ENCODE data around the gene KMT2C. TPM values are rescaled to one million over a fixed set of nuclear protein-coding genes. Genes with fewer than 3 reads are reported as not detected.

The KMT2C gene
- total RNA-seq, 4 donors from 2014 or later: 77.4 to 174 (median 114) TPM

GRCh38 chr7:152149363-152149762 lies 286.4 kb downstream of the KMT2C start:
- H3K27ac ChIP-seq: no peak overlapping the region
- H3K27me3 ChIP-seq: no peaks in the 10 kb centered on the region
- TF ChIP-seq CTCF (IDR thresholded peaks at IDR 0.05) (no peak), POLR2A (IDR thresholded peaks at IDR 0.05) (no peak)
- intact Hi-C loops (cut with DNase I): no loop called here
- DNase-seq: no peak
- peaks cover 0 to 7% of the 10 kb centered on the region in 2 donors for H3K4me1 ChIP-seq
- H3K9me3 ChIP-seq: no peaks in the 10 kb centered on the region
- WGBS, 2 donors: 89 to 91% methylated on average over 6 of the region's 6 CpGs
- H3K4me3 ChIP-seq (replicated peaks in 1 of 3): no peak overlapping the region
- peaks cover 65 to 83% of the 10 kb centered on the region in 2 donors for H3K36me3 ChIP-seq

- Histone ChIP-seq H3K27ac (no peak overlapping the region), H3K36me3 (peaks cover 59 to 83% of the 10 kb centered on the region in 2 donors), H3K4me1 (peaks cover 0 to 7% of the 10 kb centered on the region in 2 donors), H3K27me3 (no peaks in the 10 kb centered on the region), H3K9me3 (no peaks in the 10 kb centered on the region), H3K4me3 (replicated peaks in 1 of 3) (no peak overlapping the region)
- no peak for DNase-seq
- WGBS, 2 donors: 87 to 94% methylated on average over 5 of the region's 5 CpGs
- no peak for TF ChIP-seq POLR2A (IDR thresholded peaks at IDR 0.05)
- no peak for TF ChIP-seq CTCF (IDR thresholded peaks at IDR 0.05)
- intact Hi-C loops (cut with DNase I): no loop called here
Observed at GRCh38 chr7:152148706-152149105, 287.1 kb downstream of the KMT2C start.

GRCh38 chr7:152145853-152146466 lies 289.8 kb downstream of the KMT2C start:
- H3K27ac ChIP-seq: no peak overlapping the region
- H3K4me3 ChIP-seq (replicated peaks in 1 of 3): no peak overlapping the region
- intact Hi-C loops (cut with DNase I): no loop called here
- no peaks in the 10 kb centered on the region for H3K27me3 ChIP-seq
- peak in 4 of 6 experiments; percentile 36 to 56 (median 44) for TF ChIP-seq CTCF (IDR thresholded peaks at IDR 0.05)
- TF ChIP-seq POLR2A (IDR thresholded peaks at IDR 0.05): no peak
- peaks cover 0 to 7% of the 10 kb centered on the region in 2 donors for H3K4me1 ChIP-seq
- WGBS, 2 donors: 78 to 79% methylated on average over 4 of the region's 4 CpGs
- H3K9me3 ChIP-seq: no peaks in the 10 kb centered on the region
- peaks cover 43 to 68% of the 10 kb centered on the region in 2 donors for H3K36me3 ChIP-seq
- DNase-seq: peak; percentile 26 to 27

- 83 to 87% methylated on average over 12 of the region's 12 CpGs for WGBS, 2 donors
- DNase-seq: no peak
- Histone ChIP-seq H3K4me1 (peaks cover 0 to 7% of the 10 kb centered on the region in 2 donors), H3K4me3 (replicated peaks in 1 of 3) (no peak overlapping the region), H3K9me3 (no peaks in the 10 kb centered on the region), H3K36me3 (peaks cover 45 to 64% of the 10 kb centered on the region in 2 donors), H3K27ac (no peak overlapping the region), H3K27me3 (no peaks in the 10 kb centered on the region)
- intact Hi-C loops (cut with DNase I): no loop called here
- TF ChIP-seq CTCF (IDR thresholded peaks at IDR 0.05) (no peak), POLR2A (IDR thresholded peaks at IDR 0.05) (no peak)
Observed at GRCh38 chr7:152144557-152145245, 291.1 kb downstream of the KMT2C start.

GRCh38 chr7:152142976-152143595 lies 292.7 kb downstream of the KMT2C start:
- 70 to 72% methylated on average over 5 of the region's 5 CpGs for WGBS, 2 donors
- intact Hi-C loops (cut with DNase I): no loop called here
- peaks cover 44 to 66% of the 10 kb centered on the region in 2 donors for H3K36me3 ChIP-seq
- no peak for DNase-seq
- TF ChIP-seq POLR2A (IDR thresholded peaks at IDR 0.05) (no peak), CTCF (IDR thresholded peaks at IDR 0.05) (no peak)
- H3K9me3 ChIP-seq: no peaks in the 10 kb centered on the region
- no peak overlapping the region for H3K27ac ChIP-seq
- no peaks in the 10 kb centered on the region for H3K27me3 ChIP-seq
- H3K4me1 ChIP-seq: peaks cover 0 to 7% of the 10 kb centered on the region in 2 donors
- no peak overlapping the region for H3K4me3 ChIP-seq (replicated peaks in 1 of 3)

All from thyroid gland (tissue), 4 donors.